ENCODE data around the gene NFKB1. TPM values are rescaled to one million over a fixed set of nuclear protein-coding genes. Genes with fewer than 3 reads are reported as not detected.

The NFKB1 gene
- polyA plus RNA-seq, 5 donors = 33.5 to 38.9 (median 35.5) TPM

Other genes with a start within 250 kb of the NFKB1 start
- 1 to 10 TPM; 5.0 to 9.5 (median 6.0) TPM for gene SLC39A8, start 155.9 kb upstream of the NFKB1 start, polyA plus RNA-seq (ENCODE audit: insufficient read depth in 1 of 5, insufficient read length in 5 of 5, low replicate concordance in 1 of 5)